Neural progenitor cell (in vitro differentiated cells): ENCODE results near the gene CHRNA10. TPM values are rescaled to one million over a fixed set of nuclear protein-coding genes. Genes with fewer than 3 reads are reported as not detected.
A peak's percentile ranks its signal among the peaks of the same experiment; 100 is the strongest.

Experiments
- DNase-seq: peaks from one replicate; pipeline ENCODE4 v3.0.0-alpha.2; 2016; ENCODE audit warnings: low spot score
- H2AFZ ChIP-seq: fragments of 200-600 bp; sonication (generic); replicated peaks from 2 replicates; pipeline ENCODE4 v1.6.1; 2016; ENCODE audit warnings: antibody characterized with exemption
- H3F3A ChIP-seq: fragments of 200-600 bp; sonication (generic); 2 replicates; pipeline ENCODE4 v1.6.1; 2016; ENCODE audit warnings: antibody characterized with exemption, low read depth
- H3K27ac ChIP-seq: fragments of 200-600 bp; sonication (generic); 2 replicates; pipeline ENCODE4 v1.5.1; 2016; ENCODE audit warnings: mild to moderate bottlenecking
- H3K27me3 ChIP-seq: fragments of 200-600 bp; sonication (generic); 2 replicates; pipeline ENCODE4 v1.6.1; 2016; ENCODE audit warnings: mild to moderate bottlenecking, moderate library complexity
- H3K36me3 ChIP-seq: fragments of 200-600 bp; sonication (generic); 2 replicates; pipeline ENCODE4 v1.5.1; 2016
- H3K4me1 ChIP-seq: fragments of 200-600 bp; sonication (generic); 2 replicates; pipeline ENCODE4 v1.6.1; 2016; ENCODE audit warnings: mixed run types
- H3K4me2 ChIP-seq: fragments of 200-600 bp; sonication (generic); 2 replicates; pipeline ENCODE4 v1.6.1; 2016
- H3K4me3 ChIP-seq: fragments of 200-600 bp; sonication (generic); 2 replicates; pipeline ENCODE4 v1.5.1; 2016
- H3K79me2 ChIP-seq: fragments of 200-600 bp; sonication (generic); 2 replicates; pipeline ENCODE4 v1.6.1; 2016; ENCODE audit warnings: low read depth
- H3K9ac ChIP-seq: fragments of 200-600 bp; sonication (generic); 2 replicates; pipeline ENCODE4 v1.6.1; 2016
- H3K9me3 ChIP-seq: fragments of 200-600 bp; sonication (generic); 2 replicates; pipeline ENCODE4 v1.5.1; 2016; ENCODE audit warnings: low read depth
- H4K20me1 ChIP-seq: fragments of 200-600 bp; sonication (generic); 2 replicates; pipeline ENCODE4 v1.6.1; 2016; ENCODE audit warnings: low read depth
- H3K27ac Mint-ChIP-seq: 3 replicates; pipeline ENCODE4 v1.8.0; 2021; ENCODE audit warnings: mixed read lengths
- H3K27me3 Mint-ChIP-seq: 2 replicates; pipeline ENCODE4 v1.8.0; 2022; ENCODE audit warnings: low read depth, mild to moderate bottlenecking, inconsistent platforms, moderate library complexity, mixed read lengths; ENCODE audit not compliant: insufficient read depth
- H3K36me3 Mint-ChIP-seq: 3 replicates; pipeline ENCODE4 v1.8.0; 2021; ENCODE audit warnings: mixed read lengths
- H3K4me1 Mint-ChIP-seq: 3 replicates; pipeline ENCODE4 v1.8.0; 2021; ENCODE audit warnings: mixed read lengths
- H3K4me3 Mint-ChIP-seq: 3 replicates; pipeline ENCODE4 v1.8.0; 2021; ENCODE audit warnings: mild to moderate bottlenecking, moderate library complexity, mixed read lengths
- H3K9me3 Mint-ChIP-seq: 3 replicates; pipeline ENCODE4 v1.8.0; 2020; ENCODE audit warnings: mixed read lengths
- CTCF ChIP-seq: fragments of 200-600 bp; sonication (generic); IDR thresholded peaks from 2 replicates; pipeline ENCODE4 v1.5.1; 2017; ENCODE audit warnings: antibody characterized with exemption, mild to moderate bottlenecking
- EZH2 ChIP-seq: fragments of 200-600 bp; sonication (generic); IDR thresholded peaks from 2 replicates; pipeline ENCODE4 v1.6.1; 2017; ENCODE audit warnings: antibody characterized with exemption, mild to moderate bottlenecking, moderate library complexity
- EZH2phosphoT487 ChIP-seq: fragments of 200-600 bp; sonication (generic); IDR thresholded peaks from 2 replicates; pipeline ENCODE4 v1.6.1; 2017; ENCODE audit warnings: antibody characterized with exemption
- total RNA-seq: library from RNA; depleted of rRNA; stranded (reverse); fragments of >200 nt; gene quantifications from 2 replicates; pipeline ENCODE4 v1.2.3, GENCODE V29; 2015; ENCODE audit warnings: low replicate concordance

CHRNA10 gene
- total RNA-seq, 1 donor from 2014 or later = 0.21 TPM

- no peak overlapping the region for H3K4me3 ChIP-seq
- peaks cover 6% of the 10 kb centered on the region for H3K27me3 Mint-ChIP-seq
- no peaks in the 10 kb centered on the region for H3K27me3 ChIP-seq
- no peak overlapping the region for H3K4me3 Mint-ChIP-seq
- H3K9me3 ChIP-seq = no peaks in the 10 kb centered on the region
- H3K4me1 Mint-ChIP-seq = no peaks in the 10 kb centered on the region
- no peaks in the 10 kb centered on the region for H3K79me2 ChIP-seq
- peaks cover 42% of the 10 kb centered on the region for H3K36me3 Mint-ChIP-seq
- TF ChIP-seq CTCF (no peak), EZH2 (no peak), EZH2phosphoT487 (no peak)
- H3K4me2 ChIP-seq = no peak overlapping the region
- no peaks in the 10 kb centered on the region for H3K9me3 Mint-ChIP-seq
- H3F3A ChIP-seq = no peaks in the 10 kb centered on the region
- no peak overlapping the region for H3K9ac ChIP-seq
- no peak overlapping the region for H2AFZ ChIP-seq
- no peak overlapping the region for H3K27ac Mint-ChIP-seq
- H3K36me3 ChIP-seq = no peaks in the 10 kb centered on the region
- no peaks in the 10 kb centered on the region for H4K20me1 ChIP-seq
- no peaks in the 10 kb centered on the region for H3K4me1 ChIP-seq
- no peak for DNase-seq
- H3K27ac ChIP-seq = no peak overlapping the region
These were observed 3.8 kb downstream of the CHRNA10 start for GRCh38 chr11:3667149-3668035.

- Histone ChIP-seq H2AFZ (no peak overlapping the region), H3K27me3 (no peaks in the 10 kb centered on the region), H3K36me3 (no peaks in the 10 kb centered on the region), H3F3A (no peaks in the 10 kb centered on the region), H3K79me2 (no peaks in the 10 kb centered on the region), H3K4me2 (no peak overlapping the region), H3K9me3 (no peaks in the 10 kb centered on the region), H4K20me1 (no peaks in the 10 kb centered on the region), H3K27ac (no peak overlapping the region), H3K4me1 (no peaks in the 10 kb centered on the region), H3K9ac (no peak overlapping the region), H3K4me3 (no peak overlapping the region)
- Mint-ChIP-seq H3K27me3 (peaks cover 9% of the 10 kb centered on the region), H3K27ac (peak overlapping the region; percentile 36), H3K9me3 (no peaks in the 10 kb centered on the region), H3K4me1 (no peaks in the 10 kb centered on the region), H3K4me3 (no peak overlapping the region), H3K36me3 (peaks cover 35% of the 10 kb centered on the region)
- no peak for TF ChIP-seq CTCF
- TF ChIP-seq EZH2 = no peak
- TF ChIP-seq EZH2phosphoT487 = no peak
- DNase-seq = no peak
These were observed 5.1 kb downstream of the CHRNA10 start for GRCh38 chr11:3666023-3666530.

- no peaks in the 10 kb centered on the region for H3K9me3 ChIP-seq
- peak overlapping the region; percentile 36 for H3K27ac Mint-ChIP-seq
- H3K36me3 Mint-ChIP-seq = peaks cover 32% of the 10 kb centered on the region
These were observed 5.7 kb downstream of the CHRNA10 start for GRCh38 chr11:3665336-3666022.

More at GRCh38 chr11:3665336-3666022, 5.7 kb downstream of the CHRNA10 start:
- Histone ChIP-seq H3K27me3 (no peaks in the 10 kb centered on the region), H4K20me1 (no peaks in the 10 kb centered on the region), H3K4me1 (no peaks in the 10 kb centered on the region), H3K9ac (no peak overlapping the region), H3K36me3 (no peaks in the 10 kb centered on the region), H2AFZ (no peak overlapping the region), H3F3A (no peaks in the 10 kb centered on the region), H3K79me2 (no peaks in the 10 kb centered on the region), H3K4me2 (no peak overlapping the region), H3K27ac (no peak overlapping the region), H3K4me3 (no peak overlapping the region)
- H3K4me3 Mint-ChIP-seq = no peak overlapping the region
- no peaks in the 10 kb centered on the region for H3K4me1 Mint-ChIP-seq
- DNase-seq = no peak
- no peak for TF ChIP-seq EZH2
- no peak for TF ChIP-seq CTCF
- no peak for TF ChIP-seq EZH2phosphoT487
- peaks cover 12% of the 10 kb centered on the region for H3K27me3 Mint-ChIP-seq
- no peaks in the 10 kb centered on the region for H3K9me3 Mint-ChIP-seq
